ENCODE results near the gene ABHD12. TPM values are rescaled to one million over a fixed set of nuclear protein-coding genes. Genes with fewer than 3 reads are reported as not detected.
A peak's percentile ranks its signal among the peaks of the same experiment; 100 is the strongest.

The ABHD12 gene
- total RNA-seq, 1 experiment from 2014 or later = 60.1 TPM

- peaks cover 38% of the 10 kb centered on the region for H3K4me1 ChIP-seq (replicated peaks; ENCODE audit: insufficient read depth)
- no peaks in the 10 kb centered on the region for H3K79me2 ChIP-seq (ENCODE audit: low read depth)
- DNase-seq = peak; percentile 64 to 68
- BruUV-seq (replicated peaks) = no TSS peak
- H4K20me1 ChIP-seq (ENCODE audit: insufficient read depth) = no peaks in the 10 kb centered on the region
- peaks cover 15% of the 10 kb centered on the region; the same call in 1 of the 2 replicates for H3F3A ChIP-seq (ENCODE audit: insufficient read depth, low read depth)
- H2AFZ ChIP-seq = no peak overlapping the region
- no peaks in the 10 kb centered on the region for H3K36me3 ChIP-seq (ENCODE audit: low read depth)
- H3K27me3 ChIP-seq (ENCODE audit: insufficient read depth, low read depth) = no peaks in the 10 kb centered on the region
- POLR2A ChIA-PET (ENCODE audit: unreplicated experiment) = interaction anchor here (0.5 kb wide), 1 partner anchor 81 kb away, joined by 8 read pairs; no protein-coding TSS in a partner anchor
- intact Hi-C loops (cut with micrococcal nuclease; ENCODE audit: unreplicated experiment) = loop anchor here (1.0 to 2.0 kb wide), 4 partner anchors 55 to 317 kb away; partner anchors contain the start of genes ABHD12 and APMAP
- CTCF ChIA-PET = interaction anchor here (0.5 to 1.3 kb wide), 4 partner anchors 10 to 131 kb away, joined by 3 to 16 read pairs (median 3); no protein-coding TSS in a partner anchor
- TF ChIP-seq CTCF (conservative IDR thresholded peaks at IDR 0.05) (no peak), EZH2 (IDR thresholded peaks at IDR 0.05; ENCODE audit: low read depth) (no peak)
- H3K9me2 ChIP-seq (ENCODE audit: insufficient read depth) = no peaks in the 10 kb centered on the region
- peak overlapping the region; percentile 39; the same call in 1 of the 2 replicates for H3K4me3 ChIP-seq
- H3K9me3 ChIP-seq (ENCODE audit: insufficient read depth, low read depth) = no peaks in the 10 kb centered on the region
- peak overlapping the region; percentile 77 for H3K4me2 ChIP-seq
- peak overlapping the region; percentile 80 for H3K27ac ChIP-seq
Measured at GRCh38 chr20:25309395-25310267, 81.0 kb downstream of the ABHD12 start.

GRCh38 chr20:25308671-25309394, 81.8 kb downstream of the ABHD12 start:
- TF ChIP-seq CTCF (conservative IDR thresholded peaks at IDR 0.05) (no peak), EZH2 (IDR thresholded peaks at IDR 0.05; ENCODE audit: low read depth) (no peak)
- peaks cover 38% of the 10 kb centered on the region for H3K4me1 ChIP-seq (replicated peaks; ENCODE audit: insufficient read depth)
- peak overlapping the region; percentile 77 for H3K4me2 ChIP-seq
- peaks cover 15% of the 10 kb centered on the region; the same call in 1 of the 2 replicates for H3F3A ChIP-seq (ENCODE audit: insufficient read depth, low read depth)
- peak; percentile 22 to 56 for DNase-seq
- H2AFZ ChIP-seq = no peak overlapping the region
- no peaks in the 10 kb centered on the region for H3K9me3 ChIP-seq (ENCODE audit: insufficient read depth, low read depth)
- peak overlapping the region; percentile 80 for H3K27ac ChIP-seq
- no peak overlapping the region for H3K4me3 ChIP-seq
- no peaks in the 10 kb centered on the region for H3K79me2 ChIP-seq (ENCODE audit: low read depth)
- ChIA-PET CTCF (interaction anchor here (1.0 to 1.3 kb wide), 3 partner anchors 9 to 130 kb away, joined by 3 read pairs; no protein-coding TSS in a partner anchor), POLR2A (ENCODE audit: unreplicated experiment) (interaction anchor here (0.5 to 0.7 kb wide), 2 partner anchors 82 kb away, joined by 5 to 8 read pairs; no protein-coding TSS in a partner anchor)
- intact Hi-C loops (cut with micrococcal nuclease; ENCODE audit: unreplicated experiment) = no loop called here
- H3K27me3 ChIP-seq (ENCODE audit: insufficient read depth, low read depth) = no peaks in the 10 kb centered on the region
- no peaks in the 10 kb centered on the region for H3K36me3 ChIP-seq (ENCODE audit: low read depth)
- no peaks in the 10 kb centered on the region for H4K20me1 ChIP-seq (ENCODE audit: insufficient read depth)
- no TSS peak for BruUV-seq (replicated peaks)
- H3K9me2 ChIP-seq (ENCODE audit: insufficient read depth) = no peaks in the 10 kb centered on the region

- Histone ChIP-seq H3K27ac (no peak overlapping the region), H3K79me2 (ENCODE audit: low read depth) (no peaks in the 10 kb centered on the region), H3K9me2 (ENCODE audit: insufficient read depth) (no peaks in the 10 kb centered on the region), H3K27me3 (ENCODE audit: insufficient read depth, low read depth) (no peaks in the 10 kb centered on the region), H3F3A (ENCODE audit: insufficient read depth, low read depth) (peaks cover 15% of the 10 kb centered on the region; the same call in 1 of the 2 replicates), H3K36me3 (ENCODE audit: low read depth) (no peaks in the 10 kb centered on the region), H2AFZ (no peak overlapping the region), H3K4me3 (no peak overlapping the region), H4K20me1 (ENCODE audit: insufficient read depth) (no peaks in the 10 kb centered on the region), H3K9me3 (ENCODE audit: insufficient read depth, low read depth) (no peaks in the 10 kb centered on the region), H3K4me2 (no peak overlapping the region), H3K4me1 (replicated peaks; ENCODE audit: insufficient read depth) (peaks cover 38% of the 10 kb centered on the region)
- no peak for DNase-seq
- intact Hi-C loops (cut with micrococcal nuclease; ENCODE audit: unreplicated experiment) = no loop called here
- ChIA-PET CTCF (interaction anchor here (0.6 kb wide), 1 partner anchor 90 kb away, joined by 5 read pairs; no protein-coding TSS in a partner anchor), POLR2A (ENCODE audit: unreplicated experiment) (interaction anchor here (0.7 kb wide), 1 partner anchor 83 kb away, joined by 5 read pairs; no protein-coding TSS in a partner anchor)
- BruUV-seq (replicated peaks) = no TSS peak
- no peak for TF ChIP-seq CTCF (conservative IDR thresholded peaks at IDR 0.05)
- no peak for TF ChIP-seq EZH2 (IDR thresholded peaks at IDR 0.05; ENCODE audit: low read depth)
Measured at GRCh38 chr20:25308083-25308491, 82.5 kb downstream of the ABHD12 start.

All from PC-9 (cell line).